ENCODE results near the gene POPDC2. TPM values are rescaled to one million over a fixed set of nuclear protein-coding genes. Genes with fewer than 3 reads are reported as not detected.

Gene POPDC2
- total and polyA plus RNA-seq, 2 experiments from 2014 or later: 1.2 to 2.7 TPM

DNA sequence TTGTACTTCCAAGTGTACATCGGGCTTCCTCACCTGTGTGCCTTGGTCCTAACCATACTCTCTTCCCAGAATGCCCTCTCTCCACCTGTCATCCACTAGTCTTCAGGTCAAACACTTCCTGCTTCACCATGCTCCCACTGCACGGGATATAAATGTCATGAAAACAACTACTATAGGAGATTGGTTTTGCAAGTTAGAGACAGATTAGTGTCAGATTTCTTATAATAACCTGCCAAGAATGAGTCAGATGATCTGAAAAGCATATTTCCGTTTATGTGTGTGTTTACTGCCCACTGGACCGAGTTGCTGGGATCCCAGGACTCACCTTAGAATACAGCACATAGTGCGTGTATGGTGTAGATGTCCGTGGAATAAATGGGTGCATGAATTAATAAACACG is 41.3 kb downstream of the POPDC2 start:
- H3K36me3 ChIP-seq (replicated peaks; ENCODE audit: insufficient read depth, low read depth): no peaks in the 10 kb centered on the region
- no peaks in the 10 kb centered on the region for H3K9me3 ChIP-seq (ENCODE audit: low read depth)
- no peaks in the 10 kb centered on the region for H3K27me3 ChIP-seq
- no peaks in the 10 kb centered on the region for H3K4me1 ChIP-seq (ENCODE audit: insufficient read depth)
- no peak overlapping the region for H3K4me2 ChIP-seq
- no peak overlapping the region for H2AFZ ChIP-seq
- DNase-seq (ENCODE audit: low spot score): no peak
- no peaks in the 10 kb centered on the region for H3K9me2 ChIP-seq (replicated peaks; ENCODE audit: insufficient read depth)
- no peaks in the 10 kb centered on the region for H4K20me1 ChIP-seq (ENCODE audit: insufficient read depth, poor library complexity, severe bottlenecking)
- no peak overlapping the region for H3K27ac ChIP-seq
- no peaks in the 10 kb centered on the region for H3K79me2 ChIP-seq
- TF ChIP-seq EZH2phosphoT487 (IDR thresholded peaks at IDR 0.05; ENCODE audit: low read depth, severe bottlenecking, unreplicated experiment) (no peak), EZH2 (IDR thresholded peaks at IDR 0.05; ENCODE audit: borderline replicate concordance) (no peak)
- TF ChIP-seq, protein P1, sequence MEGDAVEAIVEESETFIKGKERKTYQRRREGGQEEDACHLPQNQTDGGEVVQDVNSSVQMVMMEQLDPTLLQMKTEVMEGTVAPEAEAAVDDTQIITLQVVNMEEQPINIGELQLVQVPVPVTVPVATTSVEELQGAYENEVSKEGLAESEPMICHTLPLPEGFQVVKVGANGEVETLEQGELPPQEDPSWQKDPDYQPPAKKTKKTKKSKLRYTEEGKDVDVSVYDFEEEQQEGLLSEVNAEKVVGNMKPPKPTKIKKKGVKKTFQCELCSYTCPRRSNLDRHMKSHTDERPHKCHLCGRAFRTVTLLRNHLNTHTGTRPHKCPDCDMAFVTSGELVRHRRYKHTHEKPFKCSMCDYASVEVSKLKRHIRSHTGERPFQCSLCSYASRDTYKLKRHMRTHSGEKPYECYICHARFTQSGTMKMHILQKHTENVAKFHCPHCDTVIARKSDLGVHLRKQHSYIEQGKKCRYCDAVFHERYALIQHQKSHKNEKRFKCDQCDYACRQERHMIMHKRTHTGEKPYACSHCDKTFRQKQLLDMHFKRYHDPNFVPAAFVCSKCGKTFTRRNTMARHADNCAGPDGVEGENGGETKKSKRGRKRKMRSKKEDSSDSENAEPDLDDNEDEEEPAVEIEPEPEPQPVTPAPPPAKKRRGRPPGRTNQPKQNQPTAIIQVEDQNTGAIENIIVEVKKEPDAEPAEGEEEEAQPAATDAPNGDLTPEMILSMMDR (IDR thresholded peaks at IDR 0.05; ENCODE audit: poor library complexity): no peak
- 77% methylated on average over 7 of the region's 7 CpGs for WGBS (ENCODE audit: low lambda C conversion rate, missing lambda C conversion rate)
- H3K4me3 ChIP-seq: no peak overlapping the region

DNA sequence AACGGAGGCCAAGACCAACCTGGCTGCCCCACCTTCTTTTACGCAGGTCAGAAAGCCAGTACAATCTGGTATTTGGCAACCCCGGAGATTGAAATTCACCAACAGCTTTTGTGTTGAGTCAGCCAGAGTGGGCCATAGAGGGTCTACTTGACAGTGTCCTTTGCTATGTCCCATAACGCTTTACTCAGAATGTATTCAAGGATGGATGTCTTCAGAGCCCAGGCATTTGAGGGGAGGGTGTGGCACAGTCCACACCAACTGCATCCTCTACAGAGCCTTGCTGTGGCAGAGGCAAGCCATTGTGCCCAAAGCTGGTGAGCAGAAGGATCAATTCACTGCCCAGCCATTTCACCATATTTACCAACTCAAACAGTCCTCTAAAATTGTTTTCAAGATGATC is 44.3 kb downstream of the POPDC2 start:
- Histone ChIP-seq H3K27me3 (no peaks in the 10 kb centered on the region), H4K20me1 (ENCODE audit: insufficient read depth, poor library complexity, severe bottlenecking) (no peaks in the 10 kb centered on the region), H3K27ac (no peak overlapping the region), H3K9me3 (ENCODE audit: low read depth) (no peaks in the 10 kb centered on the region), H3K4me2 (no peak overlapping the region), H3K4me3 (no peak overlapping the region), H3K36me3 (replicated peaks; ENCODE audit: insufficient read depth, low read depth) (no peaks in the 10 kb centered on the region), H2AFZ (no peak overlapping the region), H3K9me2 (replicated peaks; ENCODE audit: insufficient read depth) (no peaks in the 10 kb centered on the region), H3K79me2 (no peaks in the 10 kb centered on the region), H3K4me1 (ENCODE audit: insufficient read depth) (no peaks in the 10 kb centered on the region)
- WGBS (ENCODE audit: low lambda C conversion rate, missing lambda C conversion rate): 88% methylated on average over 4 of the region's 4 CpGs
- TF ChIP-seq EZH2phosphoT487 (IDR thresholded peaks at IDR 0.05; ENCODE audit: low read depth, severe bottlenecking, unreplicated experiment) (no peak), EZH2 (IDR thresholded peaks at IDR 0.05; ENCODE audit: borderline replicate concordance) (no peak)
- TF ChIP-seq, protein P1 (IDR thresholded peaks at IDR 0.05; ENCODE audit: poor library complexity): no peak
- no peak for DNase-seq (ENCODE audit: low spot score)

DNA sequence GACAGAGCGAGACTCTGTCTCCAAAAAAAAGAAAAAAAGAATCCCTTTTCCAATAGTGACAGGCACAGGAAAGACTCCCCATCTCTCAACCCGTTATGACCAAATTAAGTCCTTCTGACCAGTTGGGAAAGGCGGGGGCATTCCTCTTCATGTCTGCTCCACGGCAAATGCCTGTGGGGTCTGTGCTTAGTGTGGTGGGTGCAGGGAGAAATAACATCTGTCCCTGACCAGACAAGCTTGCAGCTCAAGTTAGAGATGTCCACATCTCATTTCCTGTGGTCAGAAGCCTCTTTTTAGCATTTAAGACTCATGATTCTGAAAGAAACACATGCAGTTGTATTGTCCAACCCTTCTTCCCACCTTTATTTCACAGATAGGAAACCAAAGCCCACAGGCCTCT is 46.5 kb downstream of the POPDC2 start:
- 90% methylated on average over 4 of the region's 4 CpGs for WGBS (ENCODE audit: low lambda C conversion rate, missing lambda C conversion rate)
- Histone ChIP-seq H2AFZ (no peak overlapping the region), H3K27ac (no peak overlapping the region), H3K4me1 (ENCODE audit: insufficient read depth) (no peaks in the 10 kb centered on the region), H3K4me2 (no peak overlapping the region), H4K20me1 (ENCODE audit: insufficient read depth, poor library complexity, severe bottlenecking) (no peaks in the 10 kb centered on the region), H3K4me3 (no peak overlapping the region), H3K27me3 (no peaks in the 10 kb centered on the region), H3K9me2 (replicated peaks; ENCODE audit: insufficient read depth) (no peaks in the 10 kb centered on the region), H3K9me3 (ENCODE audit: low read depth) (no peaks in the 10 kb centered on the region), H3K79me2 (no peaks in the 10 kb centered on the region), H3K36me3 (replicated peaks; ENCODE audit: insufficient read depth, low read depth) (no peaks in the 10 kb centered on the region)
- TF ChIP-seq, protein P1 (IDR thresholded peaks at IDR 0.05; ENCODE audit: poor library complexity): no peak
- TF ChIP-seq EZH2 (IDR thresholded peaks at IDR 0.05; ENCODE audit: borderline replicate concordance) (no peak), EZH2phosphoT487 (IDR thresholded peaks at IDR 0.05; ENCODE audit: low read depth, severe bottlenecking, unreplicated experiment) (no peak)
- no peak for DNase-seq (ENCODE audit: low spot score)

DNA sequence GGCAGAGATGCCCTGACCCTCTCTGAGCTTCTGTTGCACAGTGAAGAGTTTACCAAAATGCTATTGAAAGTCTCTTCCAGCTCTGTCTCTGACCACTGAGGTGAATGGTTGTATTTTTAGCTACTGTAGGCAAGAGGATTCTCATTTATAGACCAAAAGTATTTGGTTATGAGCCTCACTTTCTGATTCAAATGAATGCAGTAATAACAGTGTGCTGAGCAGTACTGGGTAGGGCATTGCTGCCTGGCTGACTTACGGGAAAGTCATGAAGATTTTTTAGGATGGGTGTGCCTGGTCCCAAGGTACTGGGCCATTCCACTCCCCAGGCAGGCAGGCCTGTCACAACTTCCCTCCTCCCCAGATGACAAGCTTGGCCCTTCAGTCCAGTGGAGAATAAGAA is 47.2 kb downstream of the POPDC2 start:
- Histone ChIP-seq H2AFZ (no peak overlapping the region), H3K9me2 (replicated peaks; ENCODE audit: insufficient read depth) (no peaks in the 10 kb centered on the region), H3K4me2 (no peak overlapping the region), H4K20me1 (ENCODE audit: insufficient read depth, poor library complexity, severe bottlenecking) (no peaks in the 10 kb centered on the region), H3K27ac (no peak overlapping the region), H3K27me3 (no peaks in the 10 kb centered on the region), H3K4me3 (no peak overlapping the region), H3K36me3 (replicated peaks; ENCODE audit: insufficient read depth, low read depth) (no peaks in the 10 kb centered on the region), H3K4me1 (ENCODE audit: insufficient read depth) (no peaks in the 10 kb centered on the region), H3K9me3 (ENCODE audit: low read depth) (no peaks in the 10 kb centered on the region), H3K79me2 (no peaks in the 10 kb centered on the region)
- no peak for DNase-seq (ENCODE audit: low spot score)
- TF ChIP-seq EZH2phosphoT487 (IDR thresholded peaks at IDR 0.05; ENCODE audit: low read depth, severe bottlenecking, unreplicated experiment) (no peak), EZH2 (IDR thresholded peaks at IDR 0.05; ENCODE audit: borderline replicate concordance) (no peak)
- TF ChIP-seq, protein P1 (IDR thresholded peaks at IDR 0.05; ENCODE audit: poor library complexity): no peak
- WGBS (ENCODE audit: low lambda C conversion rate, missing lambda C conversion rate): 94% methylated on average over 1 of the region's 1 CpG

Data from hepatocyte (in vitro differentiated cells).